Glomerular visceral epithelial cell (primary cell): ENCODE measurements around the gene SRR.

Source experiments
- DNase-seq: peaks from one replicate; pipeline ENCODE4 v3.0.0-alpha.2; 2016; ENCODE audit errors: extremely low spot score

SRR gene

DNA sequence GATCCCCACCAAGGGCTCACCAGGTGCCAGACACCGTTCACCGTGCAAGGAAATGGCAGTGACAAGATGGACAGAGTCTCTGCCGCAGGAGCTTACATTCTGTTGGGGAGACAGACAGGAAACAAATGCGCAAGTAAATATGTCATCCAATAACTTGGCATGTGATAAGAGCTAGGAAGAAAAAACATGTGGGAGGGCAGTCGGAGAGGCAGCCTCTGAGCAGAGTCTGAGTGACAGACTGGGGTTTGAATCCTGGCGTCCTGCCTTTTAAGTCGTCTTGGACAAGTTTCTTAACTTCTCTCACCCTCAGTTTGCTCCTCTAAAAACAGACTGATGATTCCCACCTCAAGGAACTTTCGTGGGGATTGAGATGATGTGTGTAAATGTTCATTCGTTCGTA, 40.8 kb downstream of the SRR start:
- no peak for DNase-seq

- DNase-seq: no peak
These were observed 42.7 kb downstream of the SRR start for GRCh38 chr17:2346475-2346874.

- DNase-seq: peak; percentile 79
These were observed 44.3 kb downstream of the SRR start for GRCh38 chr17:2347805-2348685.

GRCh38 chr17:2351269-2351668, 47.5 kb downstream of the SRR start:
- no peak for DNase-seq

DNA sequence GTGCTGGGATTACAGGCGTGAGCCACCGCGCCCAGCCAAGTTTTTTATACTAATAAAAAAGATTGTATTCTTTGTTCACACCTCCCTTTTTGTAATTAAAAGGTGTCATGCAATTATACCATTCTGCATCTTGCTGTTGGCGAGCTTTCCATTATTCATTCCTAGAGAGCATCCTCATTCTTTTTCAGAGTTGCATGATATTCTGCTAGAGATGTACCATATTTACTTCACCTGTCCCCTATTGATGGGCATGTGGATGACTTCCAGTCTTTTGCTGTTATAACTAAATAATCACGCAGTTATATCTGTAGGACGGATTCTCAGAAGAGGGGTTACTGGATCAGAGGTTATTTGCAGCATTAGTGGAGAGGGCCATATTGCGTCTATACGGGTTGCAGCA, 50.6 kb downstream of the SRR start:
- no peak for DNase-seq

GRCh38 chr17:2357237-2357636, 53.5 kb downstream of the SRR start:
- no peak for DNase-seq

DNA sequence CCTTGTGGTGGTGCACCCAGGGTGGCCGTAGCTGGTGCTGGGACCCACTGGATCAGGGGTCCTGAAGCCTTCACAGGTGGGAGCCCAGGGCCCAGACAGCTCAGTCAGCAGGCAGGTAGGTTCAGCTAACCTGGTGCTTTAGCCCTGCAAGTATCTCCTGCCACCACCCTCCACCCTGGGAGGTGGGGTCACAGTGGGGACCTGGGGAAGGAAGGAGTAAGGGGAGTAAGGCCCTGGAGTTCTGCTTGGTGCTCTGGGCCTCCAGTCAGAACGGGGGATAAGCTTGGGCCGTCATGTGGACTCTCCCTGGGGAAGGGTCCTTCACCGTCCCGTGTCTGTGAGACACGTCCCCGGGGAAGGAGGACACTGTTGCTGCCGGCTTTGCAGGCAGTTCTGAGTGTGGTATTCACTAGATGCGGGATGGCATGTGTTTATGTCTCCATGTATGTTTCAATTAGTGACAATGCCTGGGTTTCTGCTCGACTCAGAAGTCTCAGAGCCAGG, 54.2 kb downstream of the SRR start:
- no peak for DNase-seq

GRCh38 chr17:2361010-2361760, 57.4 kb downstream of the SRR start:
- DNase-seq: no peak

DNA sequence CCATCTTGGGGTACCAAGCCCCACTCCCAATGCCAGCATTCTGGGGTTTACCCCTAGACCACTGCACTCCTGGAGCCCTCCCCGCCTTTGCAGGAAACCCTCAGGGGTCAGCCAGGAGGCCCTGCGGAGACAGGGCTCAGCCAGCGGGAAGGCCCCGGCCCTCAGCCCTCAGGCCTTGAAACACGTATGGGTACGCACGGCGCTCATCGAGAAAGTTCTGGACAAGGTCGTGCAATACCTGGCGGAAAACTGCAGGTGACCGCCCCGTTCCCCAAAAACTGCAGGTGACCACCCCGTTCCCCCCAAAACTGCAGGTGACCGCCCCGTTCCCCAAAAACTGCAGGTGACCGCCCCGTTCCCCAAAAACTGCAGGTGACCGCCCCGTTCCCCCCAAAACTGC, 58.3 kb downstream of the SRR start:
- no peak for DNase-seq

- DNase-seq: no peak
These were observed 58.7 kb downstream of the SRR start for GRCh38 chr17:2362416-2362815.

DNA sequence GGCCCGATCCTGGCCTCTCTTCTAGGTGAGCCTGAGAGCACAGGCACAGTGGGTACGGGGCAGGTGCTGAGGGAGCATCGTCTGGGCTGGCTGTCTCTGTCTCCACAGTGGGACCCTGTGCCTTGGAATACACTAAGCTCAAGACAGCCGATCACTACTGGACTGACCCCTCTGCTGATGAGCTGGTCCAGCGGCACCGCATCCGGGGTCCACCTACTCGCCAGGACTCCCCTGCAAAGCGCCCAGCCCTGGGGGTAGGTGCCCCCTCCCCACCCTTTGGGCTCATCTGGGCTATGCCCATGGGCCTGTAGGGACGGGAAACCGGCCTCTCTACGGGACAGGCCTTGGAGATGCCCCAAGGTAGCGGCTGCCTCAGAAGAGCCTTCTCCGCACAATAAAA, 59.1 kb downstream of the SRR start:
- DNase-seq: no peak

DNA sequence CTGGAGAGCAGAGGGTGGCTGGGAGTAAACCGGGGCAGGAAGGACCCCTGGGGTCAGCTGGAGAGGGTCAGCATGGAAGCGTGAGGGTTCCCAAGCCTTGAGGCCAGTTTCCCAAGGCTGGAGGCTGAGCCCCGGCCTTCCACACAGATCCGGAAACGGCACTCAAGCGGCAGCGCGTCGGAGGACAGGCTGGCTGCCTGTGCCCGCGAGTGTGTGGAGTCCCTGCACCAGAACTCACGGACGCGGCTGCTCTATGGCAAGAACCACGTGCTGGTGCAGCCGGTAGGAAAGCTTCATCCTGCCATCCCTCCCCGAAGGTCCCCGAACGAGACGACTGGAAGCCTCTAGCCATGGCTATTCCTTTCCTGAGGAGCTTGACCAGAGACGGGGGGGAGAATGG, 59.6 kb downstream of the SRR start:
- no peak for DNase-seq

GRCh38 chr17:2363851-2364762, 60.4 kb downstream of the SRR start:
- DNase-seq: no peak

DNA sequence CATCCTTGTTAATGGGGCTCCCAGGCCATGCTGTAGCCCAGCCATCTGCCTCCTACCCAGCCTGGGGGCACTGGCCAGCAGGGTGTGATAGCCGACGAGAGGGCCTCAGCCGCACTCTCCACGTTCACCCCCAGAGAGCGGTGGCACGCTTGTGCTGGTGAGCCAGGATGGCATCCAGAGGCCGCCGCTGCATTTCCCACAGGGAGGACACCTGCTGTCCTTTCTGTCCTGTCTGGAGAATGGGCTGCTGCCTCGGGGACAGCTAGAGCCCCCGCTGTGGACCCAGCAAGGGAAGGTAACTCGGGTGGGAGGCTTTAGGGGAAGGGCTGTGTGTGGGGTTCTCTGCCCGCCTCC, 61.0 kb downstream of the SRR start:
- no peak for DNase-seq

GRCh38 chr17:2365132-2365531, 61.4 kb downstream of the SRR start:
- no peak for DNase-seq

GRCh38 chr17:2366747-2367494, 63.2 kb downstream of the SRR start:
- DNase-seq: no peak

DNA sequence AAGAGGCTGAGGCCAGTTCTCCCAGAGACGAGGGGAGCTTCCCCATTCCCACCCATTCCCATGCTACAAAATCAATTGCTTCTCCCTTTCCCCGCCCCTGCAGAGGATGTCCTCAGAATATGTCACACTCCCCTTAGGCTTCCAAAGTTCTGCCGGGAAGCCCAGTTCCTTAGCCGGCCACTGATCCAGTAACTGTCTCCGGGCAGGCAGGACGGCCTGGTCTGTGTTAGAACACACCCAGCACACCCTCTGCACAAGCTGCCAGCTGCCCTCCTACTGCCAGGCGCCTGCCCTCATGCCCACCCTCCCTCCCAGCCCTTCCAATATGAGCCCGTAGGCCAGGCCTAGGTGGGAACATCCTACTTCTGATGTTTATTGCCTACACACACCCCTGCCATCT, 64.6 kb downstream of the SRR start:
- no peak for DNase-seq

DNA sequence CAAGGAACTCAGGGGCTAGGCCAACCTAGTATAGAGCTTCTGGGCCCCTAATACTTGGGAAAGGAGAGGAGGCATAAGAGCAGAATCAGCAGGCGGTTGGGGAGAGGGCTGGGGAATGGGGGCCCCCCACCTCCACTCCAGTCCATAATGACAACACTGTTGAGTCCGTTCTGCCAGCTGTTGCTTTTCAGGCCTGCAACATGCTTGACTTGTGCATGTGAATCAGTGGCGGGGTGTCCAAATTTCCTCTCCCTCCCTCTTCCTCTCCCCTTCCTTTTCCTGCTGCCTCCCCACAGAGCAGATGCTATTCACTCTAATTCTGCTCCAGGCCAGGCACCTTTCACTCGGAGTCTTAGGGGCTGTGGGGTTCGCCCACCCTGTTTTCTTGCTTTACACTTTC, 65.3 kb downstream of the SRR start:
- DNase-seq: no peak

GRCh38 chr17:2369551-2370210, 65.9 kb downstream of the SRR start:
- DNase-seq: no peak

- no peak for DNase-seq
These were observed 66.5 kb downstream of the SRR start for GRCh38 chr17:2370211-2370589.
